Gastroesophageal sphincter (tissue), 3 donors: ENCODE measurements around the gene PDE5A.

ENCODE experiments used
- CTCF ChIP-seq, 4 experiments: fragments of 200-600 bp in 2 of 4; fragments of 450-650 bp in 2 of 4; sonication (generic) in 1 of 4; IDR thresholded peaks; one replicate each; pipeline ENCODE4 v1.5.1; 2017 to 2019; ENCODE audit warnings: antibody characterized with exemption in 4 of 4, mild to moderate bottlenecking in 2 of 4, moderate library complexity in 2 of 4
- POLR2A ChIP-seq, 2 donors: fragments of 450-650 bp; IDR thresholded peaks; one replicate each; pipeline ENCODE4 v1.6.1; 2017; ENCODE audit warnings: antibody characterized with exemption in 2 of 2, mild to moderate bottlenecking in 2 of 2, moderate library complexity in 1 of 2

- TF ChIP-seq CTCF (IDR thresholded peaks at IDR 0.05) (no peak), POLR2A (IDR thresholded peaks at IDR 0.05) (no peak)
Measured at GRCh38 chr4:119581190-119581873, 47.3 kb downstream of the PDE5A start.
